Endothelial cell of umbilical vein (primary cell): ENCODE measurements around the gene CDC42BPB.

Experiments used
- CTCF ChIP-seq, 2 donors: IDR thresholded peaks; 1 replicate in 1 of 2; 2 replicates in 1 of 2; pipeline ENCODE4 v1.5.1; 2011; ENCODE audit warnings: low read length in 2 of 2, mild to moderate bottlenecking in 2 of 2, moderate library complexity in 2 of 2, control low read depth in 1 of 2, inconsistent platforms in 1 of 2, low read depth in 1 of 2; ENCODE audit not compliant: insufficient read depth in 1 of 2; ENCODE audit errors: extremely low read depth in 1 of 2
- EZH2 ChIP-seq: IDR thresholded peaks from 2 replicates; pipeline ENCODE4 v1.6.1; 2012; ENCODE audit warnings: borderline replicate concordance, low read depth, mild to moderate bottlenecking, moderate library complexity, low read length, inconsistent platforms; ENCODE audit not compliant: severe bottlenecking
- POLR2A ChIP-seq: IDR thresholded peaks from 2 replicates; pipeline ENCODE4 v1.6.1; 2012; ENCODE audit warnings: low read depth, mild to moderate bottlenecking, control low read depth, low read length
- POLR2AphosphoS5 ChIP-seq: IDR thresholded peaks from 2 replicates; pipeline ENCODE4 v1.6.1; 2012; ENCODE audit warnings: low read depth, mild to moderate bottlenecking, control low read depth, low read length, moderate library complexity; ENCODE audit not compliant: insufficient read depth

- no peak for TF ChIP-seq CTCF (IDR thresholded peaks at IDR 0.05; ENCODE audit: extremely low read depth in 1 of 2, insufficient read depth in 1 of 2, low read depth in 1 of 2, low read length in 2 of 2)
- TF ChIP-seq POLR2A, result no peak
- no peak for TF ChIP-seq EZH2
- no peak for TF ChIP-seq POLR2AphosphoS5
Measured at GRCh38 chr14:103006991-103007520, 50.3 kb downstream of the CDC42BPB start.
